ENCODE results near the gene AKR7A2. TPM values are rescaled to one million over a fixed set of nuclear protein-coding genes. Genes with fewer than 3 reads are reported as not detected.

The AKR7A2 gene
- total and polyA plus RNA-seq, 9 of the 15 experiments (the other 6 are each of a cell fraction or from before 2014, with no cell fraction given) = 2.0 to 78.4 (median 49.4) TPM

GRCh38 chr1:19325368-19325957 lies 13.5 kb upstream of the AKR7A2 start (continued):
- TF ChIP-seq, protein P1, sequence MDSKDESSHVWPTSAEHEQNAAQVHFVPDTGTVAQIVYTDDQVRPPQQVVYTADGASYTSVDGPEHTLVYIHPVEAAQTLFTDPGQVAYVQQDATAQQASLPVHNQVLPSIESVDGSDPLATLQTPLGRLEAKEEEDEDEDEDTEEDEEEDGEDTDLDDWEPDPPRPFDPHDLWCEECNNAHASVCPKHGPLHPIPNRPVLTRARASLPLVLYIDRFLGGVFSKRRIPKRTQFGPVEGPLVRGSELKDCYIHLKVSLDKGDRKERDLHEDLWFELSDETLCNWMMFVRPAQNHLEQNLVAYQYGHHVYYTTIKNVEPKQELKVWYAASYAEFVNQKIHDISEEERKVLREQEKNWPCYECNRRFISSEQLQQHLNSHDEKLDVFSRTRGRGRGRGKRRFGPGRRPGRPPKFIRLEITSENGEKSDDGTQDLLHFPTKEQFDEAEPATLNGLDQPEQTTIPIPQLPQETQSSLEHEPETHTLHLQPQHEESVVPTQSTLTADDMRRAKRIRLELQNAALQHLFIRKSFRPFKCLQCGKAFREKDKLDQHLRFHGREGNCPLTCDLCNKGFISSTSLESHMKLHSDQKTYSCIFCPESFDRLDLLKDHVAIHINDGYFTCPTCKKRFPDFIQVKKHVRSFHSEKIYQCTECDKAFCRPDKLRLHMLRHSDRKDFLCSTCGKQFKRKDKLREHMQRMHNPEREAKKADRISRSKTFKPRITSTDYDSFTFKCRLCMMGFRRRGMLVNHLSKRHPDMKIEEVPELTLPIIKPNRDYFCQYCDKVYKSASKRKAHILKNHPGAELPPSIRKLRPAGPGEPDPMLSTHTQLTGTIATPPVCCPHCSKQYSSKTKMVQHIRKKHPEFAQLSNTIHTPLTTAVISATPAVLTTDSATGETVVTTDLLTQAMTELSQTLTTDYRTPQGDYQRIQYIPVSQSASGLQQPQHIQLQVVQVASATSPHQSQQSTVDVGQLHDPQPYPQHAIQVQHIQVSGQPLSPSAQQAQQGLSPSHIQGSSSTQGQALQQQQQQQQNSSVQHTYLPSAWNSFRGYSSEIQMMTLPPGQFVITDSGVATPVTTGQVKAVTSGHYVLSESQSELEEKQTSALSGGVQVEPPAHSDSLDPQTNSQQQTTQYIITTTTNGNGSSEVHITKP (IDR thresholded peaks at IDR 0.05; ENCODE audit: partially characterized antibody) = peak; percentile 44
- 0 out of 2 replicates have a peak, but pooled peaks have one; percentile 19 for TF ChIP-seq ATF7 (IDR thresholded peaks at IDR 0.05)
- peak in 1 of 2 experiments; percentile 73; a peak in 2 of 4 replicates for TF ChIP-seq TBL1XR1 (IDR thresholded peaks at IDR 0.05; ENCODE audit: low read length in 2 of 2)
- no peak for TF ChIP-seq SREBF2 (CRISPR knock-in tag; IDR thresholded peaks at IDR 0.05)
- TF ChIP-seq, protein P2, sequence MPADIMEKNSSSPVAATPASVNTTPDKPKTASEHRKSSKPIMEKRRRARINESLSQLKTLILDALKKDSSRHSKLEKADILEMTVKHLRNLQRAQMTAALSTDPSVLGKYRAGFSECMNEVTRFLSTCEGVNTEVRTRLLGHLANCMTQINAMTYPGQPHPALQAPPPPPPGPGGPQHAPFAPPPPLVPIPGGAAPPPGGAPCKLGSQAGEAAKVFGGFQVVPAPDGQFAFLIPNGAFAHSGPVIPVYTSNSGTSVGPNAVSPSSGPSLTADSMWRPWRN (IDR thresholded peaks at IDR 0.05; ENCODE audit: low read depth) = peak; percentile 86
- no peak for TF ChIP-seq HDAC8 (tag; IDR thresholded peaks at IDR 0.05)
- TF ChIP-seq CEBPG (CRISPR knock-in tag; IDR thresholded peaks at IDR 0.05) = no peak; the same call in 1 of the 2 replicates
- TF ChIP-seq CEBPG (tag; conservative IDR thresholded peaks at IDR 0.05 in 1 of 2, IDR thresholded peaks at IDR 0.05 in 1 of 2) = no peak
- TF ChIP-seq MYBL2 (IDR thresholded peaks at IDR 0.05; ENCODE audit: low read depth) = no peak
- no peak for TF ChIP-seq MYBL2 (CRISPR knock-in tag; IDR thresholded peaks at IDR 0.05; ENCODE audit: borderline replicate concordance)
- peak; percentile 52; the same call in 1 of the 2 replicates for TF ChIP-seq TAL1 (IDR thresholded peaks at IDR 0.05)
- peak; percentile 91 for TF ChIP-seq TCF3 (CRISPR knock-in tag; IDR thresholded peaks at IDR 0.05)
- TF ChIP-seq, protein P3, sequence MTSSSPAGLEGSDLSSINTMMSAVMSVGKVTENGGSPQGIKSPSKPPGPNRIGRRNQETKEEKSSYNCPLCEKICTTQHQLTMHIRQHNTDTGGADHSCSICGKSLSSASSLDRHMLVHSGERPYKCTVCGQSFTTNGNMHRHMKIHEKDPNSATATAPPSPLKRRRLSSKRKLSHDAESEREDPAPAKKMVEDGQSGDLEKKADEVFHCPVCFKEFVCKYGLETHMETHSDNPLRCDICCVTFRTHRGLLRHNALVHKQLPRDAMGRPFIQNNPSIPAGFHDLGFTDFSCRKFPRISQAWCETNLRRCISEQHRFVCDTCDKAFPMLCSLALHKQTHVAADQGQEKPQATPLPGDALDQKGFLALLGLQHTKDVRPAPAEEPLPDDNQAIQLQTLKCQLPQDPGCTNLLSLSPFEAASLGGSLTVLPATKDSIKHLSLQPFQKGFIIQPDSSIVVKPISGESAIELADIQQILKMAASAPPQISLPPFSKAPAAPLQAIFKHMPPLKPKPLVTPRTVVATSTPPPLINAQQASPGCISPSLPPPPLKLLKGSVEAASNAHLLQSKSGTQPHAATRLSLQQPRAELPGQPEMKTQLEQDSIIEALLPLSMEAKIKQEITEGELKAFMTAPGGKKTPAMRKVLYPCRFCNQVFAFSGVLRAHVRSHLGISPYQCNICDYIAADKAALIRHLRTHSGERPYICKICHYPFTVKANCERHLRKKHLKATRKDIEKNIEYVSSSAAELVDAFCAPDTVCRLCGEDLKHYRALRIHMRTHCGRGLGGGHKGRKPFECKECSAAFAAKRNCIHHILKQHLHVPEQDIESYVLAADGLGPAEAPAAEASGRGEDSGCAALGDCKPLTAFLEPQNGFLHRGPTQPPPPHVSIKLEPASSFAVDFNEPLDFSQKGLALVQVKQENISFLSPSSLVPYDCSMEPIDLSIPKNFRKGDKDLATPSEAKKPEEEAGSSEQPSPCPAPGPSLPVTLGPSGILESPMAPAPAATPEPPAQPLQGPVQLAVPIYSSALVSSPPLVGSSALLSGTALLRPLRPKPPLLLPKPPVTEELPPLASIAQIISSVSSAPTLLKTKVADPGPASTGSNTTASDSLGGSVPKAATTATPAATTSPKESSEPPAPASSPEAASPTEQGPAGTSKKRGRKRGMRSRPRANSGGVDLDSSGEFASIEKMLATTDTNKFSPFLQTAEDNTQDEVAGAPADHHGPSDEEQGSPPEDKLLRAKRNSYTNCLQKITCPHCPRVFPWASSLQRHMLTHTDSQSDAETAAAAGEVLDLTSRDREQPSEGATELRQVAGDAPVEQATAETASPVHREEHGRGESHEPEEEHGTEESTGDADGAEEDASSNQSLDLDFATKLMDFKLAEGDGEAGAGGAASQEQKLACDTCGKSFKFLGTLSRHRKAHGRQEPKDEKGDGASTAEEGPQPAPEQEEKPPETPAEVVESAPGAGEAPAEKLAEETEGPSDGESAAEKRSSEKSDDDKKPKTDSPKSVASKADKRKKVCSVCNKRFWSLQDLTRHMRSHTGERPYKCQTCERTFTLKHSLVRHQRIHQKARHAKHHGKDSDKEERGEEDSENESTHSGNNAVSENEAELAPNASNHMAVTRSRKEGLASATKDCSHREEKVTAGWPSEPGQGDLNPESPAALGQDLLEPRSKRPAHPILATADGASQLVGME (CRISPR knock-in tag; IDR thresholded peaks at IDR 0.05) = no peak
- no peak for TF ChIP-seq BRCA1 (IDR thresholded peaks at IDR 0.05)
- no peak for TF ChIP-seq BRCA1 (CRISPR knock-in tag; IDR thresholded peaks at IDR 0.05)
- TF ChIP-seq KAT2B (IDR thresholded peaks at IDR 0.05; ENCODE audit: low read depth, low read length) = no peak
- TF ChIP-seq ZBTB34 (CRISPR knock-in tag; IDR thresholded peaks at IDR 0.05) = no peak
- no peak for TF ChIP-seq ZNF184 (CRISPR knock-in tag; IDR thresholded peaks at IDR 0.05)

Data from K562 (cell line).